GM23338 (cell line): ENCODE measurements around the gene AP1S1.

Source experiments
- JUNB ChIP-seq: IDR thresholded peaks from one replicate; pipeline ENCODE4 v1.6.1; 2016; ENCODE audit warnings: antibody characterized with exemption; ENCODE audit not compliant: unreplicated experiment
- NANOG ChIP-seq: IDR thresholded peaks from 2 replicates; pipeline ENCODE4 v1.6.1; 2016; ENCODE audit warnings: antibody characterized with exemption, borderline replicate concordance
- POLR2AphosphoS5 ChIP-seq: IDR thresholded peaks from 2 replicates; pipeline ENCODE4 v1.6.1; 2016; ENCODE audit warnings: antibody characterized with exemption, low read depth
- TF ChIP-seq, protein P1 (sequence below), 2 experiments: fragments of 200-600 bp in 1 of 2; sonication (generic) in 1 of 2; conservative IDR thresholded peaks; 2 replicates each; pipeline versions ENCODE4 v1.5.1 to v1.6.1; 2016 to 2017; ENCODE audit warnings: antibody characterized with exemption in 2 of 2, low read depth in 2 of 2, mild to moderate bottlenecking in 2 of 2, moderate library complexity in 1 of 2
- TF ChIP-seq, protein P2 (sequence below): IDR thresholded peaks from 2 replicates; pipeline ENCODE4 v1.6.1; 2016; ENCODE audit warnings: antibody characterized with exemption
- TF ChIP-seq, protein P3 (sequence below): fragments of 250-450 bp; sonication (Bioruptor Pico); IDR thresholded peaks from 2 replicates; pipeline ENCODE4 v1.5.0; 2020; ENCODE audit warnings: mild to moderate bottlenecking, moderate library complexity

DNA sequence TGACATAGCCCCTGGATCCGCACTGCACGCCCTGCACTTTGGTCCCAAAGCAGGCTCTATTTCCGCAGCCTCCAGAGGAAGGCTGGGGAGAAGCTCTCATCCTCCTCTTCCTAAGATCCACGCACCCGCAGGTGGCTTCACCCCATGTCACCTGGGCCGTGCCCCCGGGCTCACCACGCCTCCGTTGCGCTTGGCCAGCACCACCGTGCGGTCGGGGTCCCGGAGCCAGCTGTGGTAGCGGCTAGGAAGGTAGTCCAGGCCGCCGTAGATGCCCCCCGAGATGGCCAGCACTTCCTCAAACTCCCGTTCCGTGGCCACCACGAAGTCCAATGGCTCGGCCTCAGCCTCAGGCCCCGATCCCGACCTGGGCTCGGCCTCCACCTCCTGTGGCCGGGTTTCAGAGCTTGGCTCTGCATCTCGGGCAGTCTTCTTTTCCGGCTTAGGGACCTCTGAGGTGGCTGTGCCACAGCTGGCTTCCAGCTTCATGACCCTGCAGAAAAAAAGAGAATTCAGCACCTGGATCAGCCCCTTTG lies 20.1 kb downstream of the AP1S1 start:
- TF ChIP-seq, protein P1, sequence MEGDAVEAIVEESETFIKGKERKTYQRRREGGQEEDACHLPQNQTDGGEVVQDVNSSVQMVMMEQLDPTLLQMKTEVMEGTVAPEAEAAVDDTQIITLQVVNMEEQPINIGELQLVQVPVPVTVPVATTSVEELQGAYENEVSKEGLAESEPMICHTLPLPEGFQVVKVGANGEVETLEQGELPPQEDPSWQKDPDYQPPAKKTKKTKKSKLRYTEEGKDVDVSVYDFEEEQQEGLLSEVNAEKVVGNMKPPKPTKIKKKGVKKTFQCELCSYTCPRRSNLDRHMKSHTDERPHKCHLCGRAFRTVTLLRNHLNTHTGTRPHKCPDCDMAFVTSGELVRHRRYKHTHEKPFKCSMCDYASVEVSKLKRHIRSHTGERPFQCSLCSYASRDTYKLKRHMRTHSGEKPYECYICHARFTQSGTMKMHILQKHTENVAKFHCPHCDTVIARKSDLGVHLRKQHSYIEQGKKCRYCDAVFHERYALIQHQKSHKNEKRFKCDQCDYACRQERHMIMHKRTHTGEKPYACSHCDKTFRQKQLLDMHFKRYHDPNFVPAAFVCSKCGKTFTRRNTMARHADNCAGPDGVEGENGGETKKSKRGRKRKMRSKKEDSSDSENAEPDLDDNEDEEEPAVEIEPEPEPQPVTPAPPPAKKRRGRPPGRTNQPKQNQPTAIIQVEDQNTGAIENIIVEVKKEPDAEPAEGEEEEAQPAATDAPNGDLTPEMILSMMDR (conservative IDR thresholded peaks at IDR 0.05; ENCODE audit: low read depth in 2 of 2) = no peak
- no peak for TF ChIP-seq POLR2AphosphoS5
- TF ChIP-seq, protein P2, sequence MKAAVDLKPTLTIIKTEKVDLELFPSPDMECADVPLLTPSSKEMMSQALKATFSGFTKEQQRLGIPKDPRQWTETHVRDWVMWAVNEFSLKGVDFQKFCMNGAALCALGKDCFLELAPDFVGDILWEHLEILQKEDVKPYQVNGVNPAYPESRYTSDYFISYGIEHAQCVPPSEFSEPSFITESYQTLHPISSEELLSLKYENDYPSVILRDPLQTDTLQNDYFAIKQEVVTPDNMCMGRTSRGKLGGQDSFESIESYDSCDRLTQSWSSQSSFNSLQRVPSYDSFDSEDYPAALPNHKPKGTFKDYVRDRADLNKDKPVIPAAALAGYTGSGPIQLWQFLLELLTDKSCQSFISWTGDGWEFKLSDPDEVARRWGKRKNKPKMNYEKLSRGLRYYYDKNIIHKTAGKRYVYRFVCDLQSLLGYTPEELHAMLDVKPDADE = no peak
- TF ChIP-seq NANOG = no peak
- TF ChIP-seq, protein P3, sequence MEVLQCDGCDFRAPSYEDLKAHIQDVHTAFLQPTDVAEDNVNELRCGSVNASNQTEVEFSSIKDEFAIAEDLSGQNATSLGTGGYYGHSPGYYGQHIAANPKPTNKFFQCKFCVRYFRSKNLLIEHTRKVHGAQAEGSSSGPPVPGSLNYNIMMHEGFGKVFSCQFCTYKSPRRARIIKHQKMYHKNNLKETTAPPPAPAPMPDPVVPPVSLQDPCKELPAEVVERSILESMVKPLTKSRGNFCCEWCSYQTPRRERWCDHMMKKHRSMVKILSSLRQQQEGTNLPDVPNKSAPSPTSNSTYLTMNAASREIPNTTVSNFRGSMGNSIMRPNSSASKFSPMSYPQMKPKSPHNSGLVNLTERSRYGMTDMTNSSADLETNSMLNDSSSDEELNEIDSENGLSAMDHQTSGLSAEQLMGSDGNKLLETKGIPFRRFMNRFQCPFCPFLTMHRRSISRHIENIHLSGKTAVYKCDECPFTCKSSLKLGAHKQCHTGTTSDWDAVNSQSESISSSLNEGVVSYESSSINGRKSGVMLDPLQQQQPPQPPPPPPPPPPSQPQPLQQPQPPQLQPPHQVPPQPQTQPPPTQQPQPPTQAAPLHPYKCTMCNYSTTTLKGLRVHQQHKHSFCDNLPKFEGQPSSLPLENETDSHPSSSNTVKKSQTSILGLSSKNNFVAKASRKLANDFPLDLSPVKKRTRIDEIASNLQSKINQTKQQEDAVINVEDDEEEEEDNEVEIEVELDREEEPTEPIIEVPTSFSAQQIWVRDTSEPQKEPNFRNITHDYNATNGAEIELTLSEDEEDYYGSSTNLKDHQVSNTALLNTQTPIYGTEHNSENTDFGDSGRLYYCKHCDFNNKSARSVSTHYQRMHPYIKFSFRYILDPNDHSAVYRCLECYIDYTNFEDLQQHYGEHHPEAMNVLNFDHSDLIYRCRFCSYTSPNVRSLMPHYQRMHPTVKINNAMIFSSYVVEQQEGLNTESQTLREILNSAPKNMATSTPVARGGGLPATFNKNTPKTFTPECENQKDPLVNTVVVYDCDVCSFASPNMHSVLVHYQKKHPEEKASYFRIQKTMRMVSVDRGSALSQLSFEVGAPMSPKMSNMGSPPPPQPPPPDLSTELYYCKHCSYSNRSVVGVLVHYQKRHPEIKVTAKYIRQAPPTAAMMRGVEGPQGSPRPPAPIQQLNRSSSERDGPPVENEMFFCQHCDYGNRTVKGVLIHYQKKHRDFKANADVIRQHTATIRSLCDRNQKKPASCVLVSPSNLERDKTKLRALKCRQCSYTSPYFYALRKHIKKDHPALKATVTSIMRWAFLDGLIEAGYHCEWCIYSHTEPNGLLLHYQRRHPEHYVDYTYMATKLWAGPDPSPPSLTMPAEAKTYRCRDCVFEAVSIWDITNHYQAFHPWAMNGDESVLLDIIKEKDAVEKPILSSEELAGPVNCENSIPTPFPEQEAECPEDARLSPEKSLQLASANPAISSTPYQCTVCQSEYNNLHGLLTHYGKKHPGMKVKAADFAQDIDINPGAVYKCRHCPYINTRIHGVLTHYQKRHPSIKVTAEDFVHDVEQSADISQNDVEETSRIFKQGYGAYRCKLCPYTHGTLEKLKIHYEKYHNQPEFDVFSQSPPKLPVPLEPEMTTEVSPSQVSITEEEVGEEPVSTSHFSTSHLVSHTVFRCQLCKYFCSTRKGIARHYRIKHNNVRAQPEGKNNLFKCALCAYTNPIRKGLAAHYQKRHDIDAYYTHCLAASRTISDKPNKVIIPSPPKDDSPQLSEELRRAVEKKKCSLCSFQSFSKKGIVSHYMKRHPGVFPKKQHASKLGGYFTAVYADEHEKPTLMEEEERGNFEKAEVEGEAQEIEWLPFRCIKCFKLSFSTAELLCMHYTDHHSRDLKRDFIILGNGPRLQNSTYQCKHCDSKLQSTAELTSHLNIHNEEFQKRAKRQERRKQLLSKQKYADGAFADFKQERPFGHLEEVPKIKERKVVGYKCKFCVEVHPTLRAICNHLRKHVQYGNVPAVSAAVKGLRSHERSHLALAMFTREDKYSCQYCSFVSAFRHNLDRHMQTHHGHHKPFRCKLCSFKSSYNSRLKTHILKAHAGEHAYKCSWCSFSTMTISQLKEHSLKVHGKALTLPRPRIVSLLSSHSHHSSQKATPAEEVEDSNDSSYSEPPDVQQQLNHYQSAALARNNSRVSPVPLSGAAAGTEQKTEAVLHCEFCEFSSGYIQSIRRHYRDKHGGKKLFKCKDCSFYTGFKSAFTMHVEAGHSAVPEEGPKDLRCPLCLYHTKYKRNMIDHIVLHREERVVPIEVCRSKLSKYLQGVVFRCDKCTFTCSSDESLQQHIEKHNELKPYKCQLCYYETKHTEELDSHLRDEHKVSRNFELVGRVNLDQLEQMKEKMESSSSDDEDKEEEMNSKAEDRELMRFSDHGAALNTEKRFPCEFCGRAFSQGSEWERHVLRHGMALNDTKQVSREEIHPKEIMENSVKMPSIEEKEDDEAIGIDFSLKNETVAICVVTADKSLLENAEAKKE (CRISPR knock-in tag) = no peak
- no peak for TF ChIP-seq JUNB
